PC-9 (cell line): ENCODE results near the gene CMTM8.

Source experiments
- EZH2 ChIP-seq: fragments of 200-600 bp; sonication (generic); IDR thresholded peaks from 2 replicates; pipeline ENCODE4 v1.8.0; 2017; ENCODE audit warnings: antibody characterized with exemption, low read depth
- TF ChIP-seq, protein P1 (sequence below): fragments of 200-600 bp; sonication (generic); conservative IDR thresholded peaks from 2 replicates; pipeline ENCODE4 v1.6.1; 2017; ENCODE audit warnings: mixed run types, antibody characterized with exemption, mild to moderate bottlenecking, moderate library complexity

DNA sequence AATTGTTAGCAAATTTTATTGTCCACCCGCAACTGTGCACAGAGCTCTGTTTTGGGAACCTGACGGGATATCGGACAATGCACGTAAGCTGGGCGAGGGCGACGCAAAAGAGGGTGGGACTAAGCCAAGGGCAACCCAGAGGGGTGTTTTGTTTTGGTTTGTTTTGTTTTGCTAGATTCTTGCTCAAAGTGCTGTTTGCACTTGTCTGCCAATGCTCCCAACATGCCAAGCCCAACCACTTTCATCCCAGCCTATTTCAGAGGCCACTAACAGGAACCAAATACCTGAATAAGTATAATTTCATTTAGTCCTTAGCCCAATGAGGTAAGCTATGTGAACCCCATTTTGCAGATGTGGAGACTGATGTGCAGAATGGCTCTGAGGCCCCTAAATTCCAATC, 143.4 kb downstream of the CMTM8 start:
- TF ChIP-seq, protein P1, sequence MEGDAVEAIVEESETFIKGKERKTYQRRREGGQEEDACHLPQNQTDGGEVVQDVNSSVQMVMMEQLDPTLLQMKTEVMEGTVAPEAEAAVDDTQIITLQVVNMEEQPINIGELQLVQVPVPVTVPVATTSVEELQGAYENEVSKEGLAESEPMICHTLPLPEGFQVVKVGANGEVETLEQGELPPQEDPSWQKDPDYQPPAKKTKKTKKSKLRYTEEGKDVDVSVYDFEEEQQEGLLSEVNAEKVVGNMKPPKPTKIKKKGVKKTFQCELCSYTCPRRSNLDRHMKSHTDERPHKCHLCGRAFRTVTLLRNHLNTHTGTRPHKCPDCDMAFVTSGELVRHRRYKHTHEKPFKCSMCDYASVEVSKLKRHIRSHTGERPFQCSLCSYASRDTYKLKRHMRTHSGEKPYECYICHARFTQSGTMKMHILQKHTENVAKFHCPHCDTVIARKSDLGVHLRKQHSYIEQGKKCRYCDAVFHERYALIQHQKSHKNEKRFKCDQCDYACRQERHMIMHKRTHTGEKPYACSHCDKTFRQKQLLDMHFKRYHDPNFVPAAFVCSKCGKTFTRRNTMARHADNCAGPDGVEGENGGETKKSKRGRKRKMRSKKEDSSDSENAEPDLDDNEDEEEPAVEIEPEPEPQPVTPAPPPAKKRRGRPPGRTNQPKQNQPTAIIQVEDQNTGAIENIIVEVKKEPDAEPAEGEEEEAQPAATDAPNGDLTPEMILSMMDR, result no peak
- no peak for TF ChIP-seq EZH2
